ENCODE measurements around the gene IL21R.
A peak's percentile ranks its signal among the peaks of the same experiment; 100 is the strongest.

Gene IL21R

GRCh38 chr16:27398894-27399853, 2.8 kb upstream of the IL21R start:
- peak; percentile 47 for DNase-seq (ENCODE audit: low spot score)
- in situ Hi-C loops (cut with MboI; ENCODE audit: low pct_unique_long_range_greater_than_20kb, low sequenced_read_pairs, unreplicated experiment): no loop called here
- no peak for TF ChIP-seq CTCF (IDR thresholded peaks at IDR 0.05; ENCODE audit: extremely low read depth, insufficient read depth, missing control alignments)

GRCh38 chr16:27399969-27400368, 2.0 kb upstream of the IL21R start:
- no peak for TF ChIP-seq CTCF (IDR thresholded peaks at IDR 0.05; ENCODE audit: extremely low read depth, insufficient read depth, missing control alignments)
- in situ Hi-C loops (cut with MboI; ENCODE audit: low pct_unique_long_range_greater_than_20kb, low sequenced_read_pairs, unreplicated experiment): no loop called here
- no peak for DNase-seq (ENCODE audit: low spot score)

GRCh38 chr16:27400751-27401620, 988 bp upstream of the IL21R start:
- DNase-seq (ENCODE audit: low spot score): no peak
- no peak for TF ChIP-seq CTCF (IDR thresholded peaks at IDR 0.05; ENCODE audit: extremely low read depth, insufficient read depth, missing control alignments)
- in situ Hi-C loops (cut with MboI; ENCODE audit: low pct_unique_long_range_greater_than_20kb, low sequenced_read_pairs, unreplicated experiment): no loop called here

- TF ChIP-seq CTCF (IDR thresholded peaks at IDR 0.05; ENCODE audit: extremely low read depth, insufficient read depth, missing control alignments): no peak
Measured at GRCh38 chr16:27402569-27402963, 592 bp downstream of the IL21R start.

GRCh38 chr16:27402964-27403600, 1.1 kb downstream of the IL21R start:
- no peak for TF ChIP-seq CTCF (IDR thresholded peaks at IDR 0.05; ENCODE audit: extremely low read depth, insufficient read depth, missing control alignments)
- no peak for DNase-seq (ENCODE audit: low spot score)
- in situ Hi-C loops (cut with MboI; ENCODE audit: low pct_unique_long_range_greater_than_20kb, low sequenced_read_pairs, unreplicated experiment): no loop called here

More at GRCh38 chr16:27402569-27402963, 592 bp downstream of the IL21R start:
- in situ Hi-C loops (cut with MboI; ENCODE audit: low pct_unique_long_range_greater_than_20kb, low sequenced_read_pairs, unreplicated experiment): no loop called here
- DNase-seq (ENCODE audit: low spot score): no peak

GRCh38 chr16:27403601-27403992, 1.6 kb downstream of the IL21R start:
- DNase-seq (ENCODE audit: low spot score): no peak
- in situ Hi-C loops (cut with MboI; ENCODE audit: low pct_unique_long_range_greater_than_20kb, low sequenced_read_pairs, unreplicated experiment): no loop called here
- no peak for TF ChIP-seq CTCF (IDR thresholded peaks at IDR 0.05; ENCODE audit: extremely low read depth, insufficient read depth, missing control alignments)

All from GM13977 (cell line).